Eye (tissue), 1 donor: ENCODE data around the gene HMG20A.

Experiments used
- DNase-seq: peaks from one replicate; pipeline ENCODE4 v3.0.0-alpha.2; 2015

The HMG20A gene

GRCh38 chr15:77436822-77437221, 16.1 kb downstream of the HMG20A start:
- no peak for DNase-seq

GRCh38 chr15:77437264-77437663, 16.6 kb downstream of the HMG20A start:
- no peak for DNase-seq

DNA sequence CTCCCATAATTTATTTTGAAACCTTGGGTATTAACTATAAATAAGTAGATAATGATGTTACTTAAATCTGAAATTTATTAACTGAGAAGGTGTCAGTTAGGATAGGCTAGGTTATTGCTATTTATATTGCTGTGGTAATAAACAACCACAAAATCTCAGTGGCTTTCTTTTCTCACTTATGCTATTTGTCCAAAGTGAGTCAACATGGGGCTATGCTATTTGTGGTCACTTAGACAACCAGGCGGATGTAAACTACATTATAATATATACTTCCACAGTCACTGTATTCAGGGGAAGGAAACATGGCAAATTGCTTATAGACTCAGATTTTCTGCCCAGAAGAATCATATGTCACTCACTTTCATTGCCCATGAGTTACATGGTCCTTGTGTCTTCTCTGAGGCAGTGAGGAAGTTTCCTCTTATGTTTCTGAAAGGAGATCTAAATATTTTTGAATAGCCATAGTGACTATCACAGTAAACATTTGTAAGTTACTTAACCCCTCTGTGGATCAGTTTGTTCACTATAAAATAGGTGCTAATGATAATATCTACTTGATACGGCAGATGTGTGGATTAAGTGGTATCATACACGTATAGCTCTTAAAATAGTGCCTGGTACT, 19.8 kb downstream of the HMG20A start:
- DNase-seq: no peak

DNA sequence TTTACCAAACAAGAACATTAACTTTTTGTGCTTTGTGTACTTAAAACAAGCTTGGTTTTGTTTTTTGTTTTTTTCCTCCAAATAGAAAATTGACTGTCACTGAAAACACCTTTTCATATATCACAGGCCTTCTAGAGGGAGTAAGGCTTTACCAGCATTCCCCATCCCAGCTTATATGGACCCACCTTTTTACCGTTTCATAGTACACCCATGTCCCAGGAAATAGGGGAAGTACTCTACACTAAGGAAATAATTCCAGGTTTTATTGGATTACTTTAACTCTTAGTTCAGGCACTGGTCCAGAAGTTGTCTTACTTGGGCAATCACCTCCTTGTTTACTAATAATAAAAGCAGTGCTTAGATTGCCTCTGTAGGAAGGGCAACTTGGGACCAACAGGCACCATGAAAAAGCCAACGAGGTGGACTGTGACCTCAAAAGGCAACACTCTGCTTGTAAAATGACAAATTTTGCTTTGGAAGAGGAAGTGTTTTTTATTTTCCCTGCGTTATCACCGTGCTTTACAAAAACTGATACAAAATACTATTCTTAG, 26.2 kb downstream of the HMG20A start:
- DNase-seq: no peak

DNA sequence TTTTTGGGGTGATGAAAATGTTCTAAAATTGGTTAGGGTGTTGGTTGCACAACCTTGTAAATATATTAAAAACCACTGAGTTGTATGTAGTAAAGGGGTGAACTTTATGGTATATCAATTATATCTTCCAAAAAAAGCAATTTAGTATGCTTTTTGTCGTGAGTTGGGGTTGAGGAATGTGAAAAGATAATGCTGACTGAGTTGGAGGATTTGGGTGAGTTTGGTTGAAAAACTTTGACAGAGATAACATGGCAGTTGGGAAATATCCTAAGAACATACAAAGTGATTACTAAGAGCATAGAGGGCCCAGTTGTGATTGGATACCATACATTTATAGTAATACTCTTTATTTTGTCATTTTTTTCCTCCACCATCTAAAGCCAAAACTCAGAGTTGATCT, 33.6 kb downstream of the HMG20A start:
- no peak for DNase-seq

GRCh38 chr15:77454951-77455350, 34.3 kb downstream of the HMG20A start:
- DNase-seq: no peak

DNA sequence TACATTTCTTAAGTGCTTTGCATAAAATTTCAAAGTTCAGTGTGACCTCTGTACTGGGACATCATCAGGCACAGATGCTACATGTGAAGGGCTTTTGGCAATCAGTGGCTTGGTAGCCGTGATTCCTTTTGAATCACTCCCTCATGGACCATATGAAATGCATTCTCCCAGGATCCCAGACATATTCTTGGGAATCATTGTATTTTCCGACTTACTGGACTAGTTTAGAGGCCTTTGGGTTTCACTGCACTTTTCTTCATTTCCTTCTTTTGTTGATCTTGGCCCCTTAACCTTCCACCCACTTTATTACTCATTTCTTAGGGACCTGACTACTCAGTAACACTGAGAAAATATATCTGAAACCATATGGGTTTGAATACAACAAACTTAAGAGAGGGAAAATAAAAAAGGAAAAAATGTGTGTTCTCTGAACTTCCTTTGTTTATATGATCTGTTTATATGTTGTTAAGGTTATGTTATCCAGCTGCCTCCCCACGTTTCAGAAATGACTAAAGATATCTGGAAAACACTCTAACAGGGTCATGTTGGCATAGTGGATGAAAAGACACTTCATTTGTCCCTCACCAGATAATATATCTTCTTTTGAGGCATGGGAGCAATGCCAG, 35.1 kb downstream of the HMG20A start:
- peak; percentile 14 for DNase-seq

GRCh38 chr15:77456746-77457145, 36.1 kb downstream of the HMG20A start:
- no peak for DNase-seq

DNA sequence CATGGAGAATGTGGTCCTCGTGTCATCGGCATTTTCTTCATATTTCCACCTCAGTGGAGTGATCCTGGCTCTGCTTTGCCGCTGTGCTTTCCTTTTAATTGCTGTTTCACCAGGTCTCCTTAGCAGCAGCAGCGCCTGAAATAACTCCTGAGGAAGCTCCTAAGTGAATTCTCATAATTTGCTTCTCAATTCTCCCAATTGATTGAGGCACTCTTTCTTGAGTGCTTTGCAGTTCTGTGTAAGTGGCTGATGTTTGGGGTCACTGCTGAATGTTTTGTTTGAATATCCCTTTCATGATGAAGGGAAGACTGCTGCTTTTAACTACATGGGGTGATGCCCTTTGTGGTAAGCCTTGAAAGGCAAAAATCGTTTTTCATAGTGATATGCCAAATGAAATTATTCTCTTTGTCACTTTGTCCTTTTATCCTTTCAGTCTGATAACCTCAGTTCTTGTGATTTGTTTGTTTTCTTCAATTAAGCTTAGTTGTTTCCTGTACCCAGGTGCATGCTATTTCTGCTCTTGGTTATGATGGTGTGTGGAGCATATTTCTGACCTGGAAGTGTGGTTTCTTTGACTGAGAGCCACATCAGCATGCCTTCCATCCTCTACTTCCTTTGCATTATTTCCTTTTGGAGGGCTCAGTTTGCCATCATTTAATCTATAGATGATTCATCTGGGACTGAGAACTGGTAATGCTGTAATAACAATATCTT, 36.7 kb downstream of the HMG20A start:
- peak; percentile 64 for DNase-seq

GRCh38 chr15:77457905-77458265, 37.2 kb downstream of the HMG20A start:
- no peak for DNase-seq

DNA sequence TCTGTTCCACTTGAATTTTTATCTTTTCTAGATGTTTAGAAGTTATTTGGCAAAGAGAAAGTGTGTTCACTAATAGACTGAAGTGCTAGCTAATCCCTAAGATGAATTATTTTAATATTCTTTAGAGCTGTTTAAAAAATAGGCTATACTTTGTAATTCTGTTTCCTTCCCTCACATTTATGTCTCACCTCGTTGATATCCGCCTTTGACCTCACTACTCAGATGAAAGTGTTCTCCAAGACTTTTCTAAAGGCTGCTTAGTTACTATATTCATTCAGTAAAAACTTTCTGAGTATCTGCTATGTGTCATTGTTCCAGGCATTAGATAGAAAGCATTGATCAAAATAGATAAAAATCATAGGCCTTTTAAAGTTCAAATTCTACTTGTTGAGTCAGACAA, 38.3 kb downstream of the HMG20A start:
- no peak for DNase-seq

DNA sequence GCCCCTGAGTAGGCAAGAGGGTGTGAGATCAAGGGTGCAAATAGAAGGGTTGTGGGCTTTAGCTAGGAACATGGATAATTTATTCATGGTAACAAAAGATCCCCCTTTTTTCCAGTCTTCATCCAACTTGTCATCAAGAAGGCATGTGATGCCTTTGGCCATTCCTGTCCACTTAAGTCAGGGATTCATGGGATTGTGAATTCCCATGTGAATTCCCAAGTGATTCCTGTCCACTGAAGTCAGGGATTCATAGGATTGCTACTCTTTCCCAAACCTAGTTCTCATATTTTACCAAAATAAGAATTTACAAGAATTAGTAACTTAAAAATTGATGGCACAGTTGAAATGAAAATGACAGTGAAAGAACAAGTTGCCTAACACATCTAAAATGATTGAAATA, 40.8 kb downstream of the HMG20A start:
- DNase-seq: no peak

GRCh38 chr15:77464129-77464865, 43.6 kb downstream of the HMG20A start:
- no peak for DNase-seq

GRCh38 chr15:77466521-77466920, 45.8 kb downstream of the HMG20A start:
- no peak for DNase-seq

GRCh38 chr15:77468896-77469295, 48.2 kb downstream of the HMG20A start:
- no peak for DNase-seq

DNA sequence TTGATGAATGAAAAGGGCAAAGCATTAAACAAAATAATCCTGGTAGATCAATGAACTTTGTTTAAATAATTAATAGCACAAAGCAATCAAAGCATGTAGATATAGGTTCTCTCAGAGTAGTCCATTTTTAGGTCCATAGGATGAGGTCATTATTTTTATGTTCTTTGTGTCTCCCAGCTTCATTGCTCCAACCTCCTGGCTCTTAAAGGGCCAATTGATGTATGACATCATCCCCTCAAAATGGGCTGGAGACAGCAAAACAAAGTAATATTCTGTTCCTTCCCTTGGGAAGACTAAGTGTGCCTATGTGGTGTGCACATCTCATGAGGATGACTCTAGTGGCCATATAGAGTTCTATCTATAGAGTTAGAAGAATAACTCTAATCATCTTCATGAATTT, 49.5 kb downstream of the HMG20A start:
- DNase-seq: no peak

GRCh38 chr15:77473328-77473727, 52.6 kb downstream of the HMG20A start:
- DNase-seq: no peak

DNA sequence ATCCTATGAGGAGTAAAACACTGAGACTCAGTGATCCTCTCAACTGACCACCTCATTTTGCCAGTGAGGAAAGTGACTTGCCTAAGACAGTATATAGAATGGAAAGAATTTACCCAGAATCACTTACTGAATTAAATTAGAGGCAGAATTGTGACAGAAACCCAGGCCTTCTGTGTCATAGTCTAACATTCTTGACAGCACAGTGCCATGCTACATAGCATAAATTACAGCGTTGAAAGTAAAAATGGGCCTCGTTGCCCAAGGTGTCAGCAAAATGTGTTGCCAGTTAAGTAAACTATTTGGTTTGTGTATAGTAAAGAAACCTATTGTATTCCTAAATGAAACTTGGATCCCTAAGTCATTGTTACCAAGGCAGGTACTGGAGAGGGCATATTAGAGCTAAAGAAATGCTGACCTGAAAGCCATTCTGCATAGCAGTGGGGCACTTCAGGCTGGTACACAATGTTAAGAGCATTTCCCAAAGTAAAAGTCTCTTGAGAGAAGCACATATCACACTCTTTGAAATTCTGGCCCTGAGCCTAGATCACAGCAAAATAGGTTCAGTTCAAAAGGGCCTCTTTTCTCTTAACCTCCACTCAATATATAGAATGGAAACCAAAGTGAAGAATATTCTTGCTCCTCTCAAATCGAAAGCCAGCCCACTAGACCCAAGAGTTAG, 53.8 kb downstream of the HMG20A start:
- no peak for DNase-seq

GRCh38 chr15:77475001-77475400, 54.3 kb downstream of the HMG20A start:
- peak; percentile 23 for DNase-seq

- DNase-seq: peak; percentile 25
Measured at GRCh38 chr15:77475898-77476297, 55.2 kb downstream of the HMG20A start.

DNA sequence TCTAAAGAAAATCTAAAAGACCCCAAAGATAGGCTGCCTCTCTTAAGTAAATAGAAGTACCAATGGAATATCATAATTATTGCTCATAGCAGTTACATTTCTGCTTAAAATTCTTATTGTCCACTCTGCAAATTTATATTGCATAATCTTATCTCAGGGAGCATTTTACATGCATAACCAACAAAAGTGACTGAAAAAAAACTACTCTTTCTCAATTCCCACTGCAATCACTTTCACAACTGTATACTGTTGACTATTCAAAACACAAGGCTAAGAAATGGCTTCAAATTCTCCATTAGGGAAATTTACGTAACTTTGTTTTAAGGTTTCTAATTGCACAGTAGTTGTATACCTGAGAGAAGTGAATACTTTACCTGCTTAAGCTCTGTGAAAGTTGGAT, 56.3 kb downstream of the HMG20A start:
- DNase-seq: no peak

DNA sequence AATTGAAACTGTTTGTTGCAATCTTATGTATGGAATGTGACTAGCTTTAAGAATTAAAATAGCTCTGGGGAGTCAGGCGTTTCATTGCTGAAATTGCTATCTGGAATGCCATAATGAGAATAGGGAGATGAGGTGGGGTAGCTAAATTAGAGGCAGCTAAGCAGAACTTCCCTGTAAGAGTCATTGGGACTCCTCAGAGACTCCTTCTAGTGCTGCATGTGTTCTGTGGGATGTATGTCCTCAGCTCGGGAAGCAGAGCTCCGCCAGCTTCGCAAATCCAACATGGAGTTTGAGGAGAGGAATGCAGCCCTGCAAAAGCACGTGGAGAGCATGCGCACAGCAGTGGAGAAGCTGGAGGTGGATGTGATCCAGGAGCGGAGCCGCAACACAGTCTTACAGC, 57.4 kb downstream of the HMG20A start:
- no peak for DNase-seq

- no peak for DNase-seq
Measured at GRCh38 chr15:77479015-77479414, 58.3 kb downstream of the HMG20A start.
